H9 (cell line): ENCODE results near the gene S100A3. TPM values are rescaled to one million over a fixed set of nuclear protein-coding genes. Genes with fewer than 3 reads are reported as not detected.

ENCODE experiments used
- DNase-seq: peaks from one replicate; pipeline ENCODE4 v3.0.0-alpha.2; 2017
- H2AFZ ChIP-seq: one replicate; pipeline ENCODE4 v1.6.1; 2013; ENCODE audit warnings: mild to moderate bottlenecking, low read length, control low read depth, moderate library complexity
- H2AK5ac ChIP-seq: 2 replicates; pipeline ENCODE4 v1.6.1; 2013; ENCODE audit warnings: low read length, control low read depth, mixed read lengths; ENCODE audit not compliant: insufficient read length
- H2BK120ac ChIP-seq: one replicate; pipeline ENCODE4 v1.6.1; 2013; ENCODE audit warnings: low read depth, mild to moderate bottlenecking, low read length, control low read depth, inconsistent platforms; ENCODE audit not compliant: poor library complexity, severe bottlenecking
- H2BK12ac ChIP-seq: 2 replicates; pipeline ENCODE4 v1.6.1; 2013; ENCODE audit warnings: low read length, control low read depth, mixed read lengths, low read depth; ENCODE audit not compliant: insufficient read length
- H2BK15ac ChIP-seq: 2 replicates; pipeline ENCODE4 v1.6.1; 2013; ENCODE audit warnings: low read depth, low read length, control low read depth
- H2BK20ac ChIP-seq: one replicate; pipeline ENCODE4 v1.6.1; 2013; ENCODE audit warnings: low read depth, mild to moderate bottlenecking, low read length, control low read depth, inconsistent platforms; ENCODE audit not compliant: poor library complexity, severe bottlenecking
- H2BK5ac ChIP-seq: 2 replicates; pipeline ENCODE4 v1.6.1; 2013; ENCODE audit warnings: low read length, control low read depth, mixed read lengths; ENCODE audit not compliant: insufficient read length
- H3K14ac ChIP-seq: 2 replicates; pipeline ENCODE4 v1.6.1; 2013; ENCODE audit warnings: low read length, control low read depth; ENCODE audit not compliant: insufficient read depth
- H3K18ac ChIP-seq: 2 replicates; pipeline ENCODE4 v1.6.1; 2013; ENCODE audit warnings: low read depth, mild to moderate bottlenecking, mixed read lengths, low read length, control low read depth; ENCODE audit not compliant: insufficient read length
- H3K23ac ChIP-seq: 2 replicates; pipeline ENCODE4 v1.6.1; 2013; ENCODE audit warnings: low read length, control low read depth, mixed read lengths, low read depth; ENCODE audit not compliant: insufficient read length
- H3K23me2 ChIP-seq: 2 replicates; pipeline ENCODE4 v1.6.1; 2013; ENCODE audit warnings: low read depth, mild to moderate bottlenecking, mixed read lengths, low read length, control low read depth; ENCODE audit not compliant: insufficient read length, poor library complexity, severe bottlenecking
- H3K27ac ChIP-seq: 2 replicates; pipeline ENCODE4 v1.5.1; 2013; ENCODE audit warnings: low read length, control low read depth, mixed read lengths, low read depth; ENCODE audit not compliant: insufficient read length
- H3K27me3 ChIP-seq: 2 replicates; pipeline ENCODE4 v1.6.1; 2013; ENCODE audit warnings: low read length, control low read depth, inconsistent platforms; ENCODE audit not compliant: insufficient read depth
- H3K4ac ChIP-seq: 2 replicates; pipeline ENCODE4 v1.6.1; 2013; ENCODE audit warnings: low read depth, mild to moderate bottlenecking, control low read depth, inconsistent platforms, low read length, moderate library complexity
- H3K4me1 ChIP-seq: 2 replicates; pipeline ENCODE4 v1.6.1; 2013; ENCODE audit warnings: low read length, control low read depth, inconsistent platforms; ENCODE audit not compliant: insufficient read depth
- H3K4me2 ChIP-seq: 2 replicates; pipeline ENCODE4 v1.6.1; 2013; ENCODE audit warnings: low read length, control low read depth, mixed read lengths; ENCODE audit not compliant: insufficient read length, insufficient read depth
- H3K56ac ChIP-seq: 2 replicates; pipeline ENCODE4 v1.6.1; 2013; ENCODE audit warnings: low read depth, mild to moderate bottlenecking, mixed read lengths, low read length, control low read depth; ENCODE audit not compliant: insufficient read length
- H3K79me1 ChIP-seq: 2 replicates; pipeline ENCODE4 v1.6.1; 2013; ENCODE audit warnings: low read depth, mild to moderate bottlenecking, moderate library complexity, low read length, control low read depth, inconsistent platforms; ENCODE audit not compliant: insufficient read depth, poor library complexity, severe bottlenecking
- H3K79me2 ChIP-seq: 2 replicates; pipeline ENCODE4 v1.6.1; 2013; ENCODE audit warnings: low read length, control low read depth, inconsistent platforms; ENCODE audit not compliant: insufficient read depth
- H3K9ac ChIP-seq: 2 replicates; pipeline ENCODE4 v1.6.1; 2013; ENCODE audit warnings: low read length, control low read depth, mixed read lengths; ENCODE audit not compliant: insufficient read length; ENCODE audit errors: extremely low read depth
- H3K9me3 ChIP-seq: one replicate; pipeline ENCODE4 v1.6.1; 2013; ENCODE audit warnings: low read depth, low read length, inconsistent platforms; ENCODE audit not compliant: control insufficient read depth
- H3T11ph ChIP-seq: one replicate; pipeline ENCODE4 v1.6.1; 2013; ENCODE audit warnings: mild to moderate bottlenecking, low read length, control low read depth, inconsistent platforms
- H4K20me1 ChIP-seq: one replicate; pipeline ENCODE4 v1.6.1; 2013; ENCODE audit not compliant: control insufficient read depth, insufficient read length, insufficient read depth
- H4K5ac ChIP-seq: 2 replicates; pipeline ENCODE4 v1.6.1; 2013; ENCODE audit warnings: low read depth, mild to moderate bottlenecking, mixed read lengths, low read length, control low read depth; ENCODE audit not compliant: insufficient read length
- H4K8ac ChIP-seq: replicated peaks from 2 replicates; pipeline ENCODE4 v1.6.1; 2013; ENCODE audit warnings: low read length, control low read depth, mixed read lengths, low read depth; ENCODE audit not compliant: insufficient read length
- H4K91ac ChIP-seq: 2 replicates; pipeline ENCODE4 v1.6.1; 2013; ENCODE audit warnings: low read depth, mild to moderate bottlenecking, moderate library complexity, mixed read lengths, low read length, control low read depth; ENCODE audit not compliant: insufficient read length
- H3K27ac Mint-ChIP-seq, 3 experiments: 2 replicates in 2 of 3; 3 replicates in 1 of 3; pipeline ENCODE4 v1.8.0; 2020 to 2021; ENCODE audit warnings: mixed read lengths in 3 of 3, mild to moderate bottlenecking in 1 of 3, moderate library complexity in 1 of 3
- H3K27me3 Mint-ChIP-seq: 2 replicates; pipeline ENCODE4 v1.8.0; 2021; ENCODE audit warnings: low read depth, mild to moderate bottlenecking, moderate library complexity, mixed read lengths
- H3K36me3 Mint-ChIP-seq, 3 experiments: 2 replicates in 2 of 3; 3 replicates in 1 of 3; pipeline ENCODE4 v1.8.0; 2020 to 2021; ENCODE audit warnings: low read depth in 3 of 3, mixed read lengths in 3 of 3; ENCODE audit not compliant: insufficient read depth in 1 of 3
- H3K4me1 Mint-ChIP-seq, 2 experiments: 2 replicates each; pipeline ENCODE4 v1.8.0; 2020; ENCODE audit warnings: mixed read lengths in 2 of 2
- H3K4me3 Mint-ChIP-seq, 2 experiments: 2 replicates in 1 of 2; 3 replicates in 1 of 2; pipeline ENCODE4 v1.8.0; 2020 to 2021; ENCODE audit warnings: mild to moderate bottlenecking in 2 of 2, mixed read lengths in 2 of 2, moderate library complexity in 1 of 2
- H3K9me3 Mint-ChIP-seq, 2 experiments: 2 replicates in 1 of 2; 3 replicates in 1 of 2; pipeline ENCODE4 v1.8.0; 2020; ENCODE audit warnings: mild to moderate bottlenecking in 2 of 2, mixed read lengths in 2 of 2, moderate library complexity in 1 of 2
- WGBS: extraction: QIAGEN DNeasy Blood & Tissue Kit; methylation state at CpG from one replicate; pipeline ENCODE4 v1.1.7; 2013; ENCODE audit warnings: missing lambda C conversion rate, low lambda C conversion rate, mixed read lengths; ENCODE audit not compliant: insufficient read length; ENCODE audit errors: extremely low coverage; 5-methylcytosine and 5-hydroxymethylcytosine counted together
- total RNA-seq: library from RNA; stranded (reverse); gene quantifications from 2 replicates; pipeline ENCODE4 v1.2.1, GENCODE V29; 2021
- TF ChIP-seq, protein P1 (sequence below): fragments of 200-600 bp; sonication (generic); conservative IDR thresholded peaks from 3 replicates; pipeline ENCODE4 v1.8.0; 2021; ENCODE audit warnings: antibody characterized with exemption, mild to moderate bottlenecking

The S100A3 gene
- total RNA-seq, 1 experiment from 2014 or later = not detected

DNA sequence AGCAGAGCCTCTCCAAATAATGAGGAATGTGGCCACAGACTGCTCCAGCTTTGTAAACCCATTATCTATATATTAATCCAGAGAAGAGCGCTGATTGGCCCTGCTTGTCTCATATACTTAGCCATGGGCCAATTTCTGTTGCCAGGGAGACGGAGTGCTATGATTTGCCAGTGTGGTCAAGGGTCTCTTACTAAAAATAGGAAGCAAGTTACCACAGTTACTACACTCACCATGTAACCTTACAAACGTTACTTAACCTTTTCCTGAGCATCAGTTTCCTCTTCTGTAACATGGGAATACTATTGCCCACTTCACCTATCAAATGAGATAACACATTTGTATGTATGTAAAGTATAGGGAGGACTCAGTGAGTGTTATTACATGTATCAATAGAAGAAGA is 24.3 kb upstream of the S100A3 start:
- Histone ChIP-seq H2BK120ac (no peak overlapping the region), H3K56ac (no peak overlapping the region), H3K4me1 (no peaks in the 10 kb centered on the region), H2BK5ac (no peak overlapping the region), H3K9ac (no peak overlapping the region), H3K27me3 (no peaks in the 10 kb centered on the region), H2BK12ac (no peak overlapping the region), H3K4ac (no peak overlapping the region), H3K4me2 (no peak overlapping the region), H3K14ac (no peak overlapping the region), H3T11ph (no peak overlapping the region), H2BK15ac (no peak overlapping the region), H4K91ac (no peak overlapping the region), H4K20me1 (peaks cover 3% of the 10 kb centered on the region), H3K79me2 (no peaks in the 10 kb centered on the region), H3K23me2 (no peaks in the 10 kb centered on the region), H4K8ac (no peak overlapping the region), H2AK5ac (no peak overlapping the region), H4K5ac (no peak overlapping the region), H3K9me3 (no peaks in the 10 kb centered on the region), H3K27ac (no peak overlapping the region), H2AFZ (no peak overlapping the region), H2BK20ac (no peak overlapping the region), H3K18ac (no peak overlapping the region), H3K79me1 (no peaks in the 10 kb centered on the region), H3K23ac (no peak overlapping the region)
- Mint-ChIP-seq H3K36me3 (peaks cover 0 to 6% (median 0%) of the 10 kb centered on the region in 3 experiments; a peak in 2 of 7 replicates), H3K4me1 (peaks cover 17 to 18% of the 10 kb centered on the region in 2 experiments), H3K27me3 (peaks cover 9% of the 10 kb centered on the region), H3K27ac (no peak overlapping the region), H3K9me3 (peaks cover 12 to 15% of the 10 kb centered on the region in 2 experiments; a peak in 4 of 5 replicates), H3K4me3 (no peak overlapping the region)
- DNase-seq = no peak
- TF ChIP-seq, protein P1, sequence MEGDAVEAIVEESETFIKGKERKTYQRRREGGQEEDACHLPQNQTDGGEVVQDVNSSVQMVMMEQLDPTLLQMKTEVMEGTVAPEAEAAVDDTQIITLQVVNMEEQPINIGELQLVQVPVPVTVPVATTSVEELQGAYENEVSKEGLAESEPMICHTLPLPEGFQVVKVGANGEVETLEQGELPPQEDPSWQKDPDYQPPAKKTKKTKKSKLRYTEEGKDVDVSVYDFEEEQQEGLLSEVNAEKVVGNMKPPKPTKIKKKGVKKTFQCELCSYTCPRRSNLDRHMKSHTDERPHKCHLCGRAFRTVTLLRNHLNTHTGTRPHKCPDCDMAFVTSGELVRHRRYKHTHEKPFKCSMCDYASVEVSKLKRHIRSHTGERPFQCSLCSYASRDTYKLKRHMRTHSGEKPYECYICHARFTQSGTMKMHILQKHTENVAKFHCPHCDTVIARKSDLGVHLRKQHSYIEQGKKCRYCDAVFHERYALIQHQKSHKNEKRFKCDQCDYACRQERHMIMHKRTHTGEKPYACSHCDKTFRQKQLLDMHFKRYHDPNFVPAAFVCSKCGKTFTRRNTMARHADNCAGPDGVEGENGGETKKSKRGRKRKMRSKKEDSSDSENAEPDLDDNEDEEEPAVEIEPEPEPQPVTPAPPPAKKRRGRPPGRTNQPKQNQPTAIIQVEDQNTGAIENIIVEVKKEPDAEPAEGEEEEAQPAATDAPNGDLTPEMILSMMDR = no peak
- no CpG with 5 or more reads among the region's 3 CpGs for WGBS
